GM12874 (cell line): ENCODE results near the gene SLC25A21.

Source experiments
- TF ChIP-seq, protein P1 (sequence below): IDR thresholded peaks from 2 replicates; pipeline ENCODE4 v1.5.1; 2011; ENCODE audit warnings: low read depth, mild to moderate bottlenecking, control low read depth, low read length, moderate library complexity; ENCODE audit not compliant: insufficient read depth

Gene SLC25A21

DNA sequence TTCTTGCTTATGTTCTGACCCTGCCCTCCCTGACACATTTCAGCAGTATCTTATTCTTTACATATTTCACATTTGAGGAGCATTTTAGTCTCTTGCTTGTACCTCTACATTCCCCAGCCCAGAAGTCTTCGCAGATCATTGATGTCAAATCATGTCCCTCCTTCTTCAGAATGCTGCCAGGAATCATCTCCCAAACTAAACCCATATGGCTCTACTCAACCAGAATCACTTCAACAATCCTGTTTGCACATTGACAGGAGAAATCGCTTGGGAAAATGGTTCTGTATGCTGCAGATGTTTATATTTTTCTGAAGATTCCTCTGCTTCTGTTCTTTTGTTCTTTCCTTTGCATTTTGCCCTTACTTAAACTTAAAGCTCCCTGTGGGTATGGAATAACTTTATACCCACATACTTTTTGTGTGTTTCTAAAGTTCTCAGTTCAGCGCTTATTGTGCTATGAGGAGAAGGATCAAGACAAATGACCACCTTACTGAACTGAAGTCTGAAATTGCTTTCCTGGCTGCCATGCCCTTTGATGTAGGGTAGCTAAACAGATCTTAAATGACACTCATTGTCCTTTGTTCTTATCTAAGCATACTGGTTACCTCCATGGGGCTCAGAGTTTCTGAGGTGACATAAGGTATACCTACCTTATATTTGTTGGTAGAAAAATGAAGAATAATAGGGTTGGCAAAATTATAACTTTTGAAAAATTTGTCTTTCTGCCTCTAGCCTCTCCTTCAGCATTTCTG, 134.6 kb downstream of the SLC25A21 start:
- TF ChIP-seq, protein P1, sequence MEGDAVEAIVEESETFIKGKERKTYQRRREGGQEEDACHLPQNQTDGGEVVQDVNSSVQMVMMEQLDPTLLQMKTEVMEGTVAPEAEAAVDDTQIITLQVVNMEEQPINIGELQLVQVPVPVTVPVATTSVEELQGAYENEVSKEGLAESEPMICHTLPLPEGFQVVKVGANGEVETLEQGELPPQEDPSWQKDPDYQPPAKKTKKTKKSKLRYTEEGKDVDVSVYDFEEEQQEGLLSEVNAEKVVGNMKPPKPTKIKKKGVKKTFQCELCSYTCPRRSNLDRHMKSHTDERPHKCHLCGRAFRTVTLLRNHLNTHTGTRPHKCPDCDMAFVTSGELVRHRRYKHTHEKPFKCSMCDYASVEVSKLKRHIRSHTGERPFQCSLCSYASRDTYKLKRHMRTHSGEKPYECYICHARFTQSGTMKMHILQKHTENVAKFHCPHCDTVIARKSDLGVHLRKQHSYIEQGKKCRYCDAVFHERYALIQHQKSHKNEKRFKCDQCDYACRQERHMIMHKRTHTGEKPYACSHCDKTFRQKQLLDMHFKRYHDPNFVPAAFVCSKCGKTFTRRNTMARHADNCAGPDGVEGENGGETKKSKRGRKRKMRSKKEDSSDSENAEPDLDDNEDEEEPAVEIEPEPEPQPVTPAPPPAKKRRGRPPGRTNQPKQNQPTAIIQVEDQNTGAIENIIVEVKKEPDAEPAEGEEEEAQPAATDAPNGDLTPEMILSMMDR = no peak

DNA sequence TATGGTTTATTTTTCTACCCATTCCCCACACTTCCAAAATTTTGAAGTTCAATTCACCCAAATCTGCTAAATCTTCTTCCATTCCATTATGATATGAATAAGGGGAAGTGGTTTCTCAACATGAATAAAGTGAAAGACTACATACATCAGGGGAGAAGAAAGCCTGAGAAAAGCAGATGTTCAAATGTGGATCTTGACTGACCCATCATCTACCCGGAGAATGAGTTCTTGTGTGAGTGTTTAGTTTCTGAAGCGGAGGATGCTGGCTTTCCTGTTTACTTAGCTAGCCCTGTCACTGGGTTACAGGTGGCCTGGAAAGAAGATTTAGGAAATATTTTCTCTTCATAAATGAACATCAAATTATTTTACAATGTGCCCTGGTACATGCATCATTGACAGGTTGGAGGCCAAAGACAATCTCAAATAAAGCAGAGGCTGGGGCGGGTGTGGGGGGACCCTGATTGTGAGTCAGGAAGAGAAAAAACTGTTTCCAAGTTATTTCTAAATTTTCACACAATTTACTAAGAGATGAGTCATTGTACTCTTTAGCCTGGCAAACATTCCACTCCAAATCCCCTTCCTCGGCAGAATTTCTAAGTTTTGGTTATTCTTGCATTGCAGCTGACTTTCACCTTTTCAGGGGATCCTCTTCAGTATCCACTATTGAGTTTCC, 135.6 kb downstream of the SLC25A21 start:
- TF ChIP-seq, protein P1 = no peak

DNA sequence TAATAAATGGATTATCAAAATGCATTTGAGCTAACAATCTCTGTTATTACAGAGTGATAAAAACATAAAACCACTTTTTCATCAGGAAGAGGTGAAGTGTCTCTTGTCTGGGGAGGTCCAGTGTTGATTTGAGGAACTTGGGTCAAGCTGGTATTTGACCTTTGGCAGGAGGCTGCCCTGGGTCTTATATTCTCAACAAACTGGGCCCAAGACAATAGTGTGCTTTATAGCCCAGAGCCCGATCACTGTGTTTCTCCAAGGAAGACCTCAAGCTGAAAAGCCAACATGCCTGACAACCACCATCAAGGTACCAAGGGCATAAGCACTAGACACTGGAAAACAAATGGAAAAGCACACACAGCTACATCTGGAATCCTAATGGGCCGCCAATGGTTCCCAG, 137.0 kb downstream of the SLC25A21 start:
- TF ChIP-seq, protein P1 = no peak

DNA sequence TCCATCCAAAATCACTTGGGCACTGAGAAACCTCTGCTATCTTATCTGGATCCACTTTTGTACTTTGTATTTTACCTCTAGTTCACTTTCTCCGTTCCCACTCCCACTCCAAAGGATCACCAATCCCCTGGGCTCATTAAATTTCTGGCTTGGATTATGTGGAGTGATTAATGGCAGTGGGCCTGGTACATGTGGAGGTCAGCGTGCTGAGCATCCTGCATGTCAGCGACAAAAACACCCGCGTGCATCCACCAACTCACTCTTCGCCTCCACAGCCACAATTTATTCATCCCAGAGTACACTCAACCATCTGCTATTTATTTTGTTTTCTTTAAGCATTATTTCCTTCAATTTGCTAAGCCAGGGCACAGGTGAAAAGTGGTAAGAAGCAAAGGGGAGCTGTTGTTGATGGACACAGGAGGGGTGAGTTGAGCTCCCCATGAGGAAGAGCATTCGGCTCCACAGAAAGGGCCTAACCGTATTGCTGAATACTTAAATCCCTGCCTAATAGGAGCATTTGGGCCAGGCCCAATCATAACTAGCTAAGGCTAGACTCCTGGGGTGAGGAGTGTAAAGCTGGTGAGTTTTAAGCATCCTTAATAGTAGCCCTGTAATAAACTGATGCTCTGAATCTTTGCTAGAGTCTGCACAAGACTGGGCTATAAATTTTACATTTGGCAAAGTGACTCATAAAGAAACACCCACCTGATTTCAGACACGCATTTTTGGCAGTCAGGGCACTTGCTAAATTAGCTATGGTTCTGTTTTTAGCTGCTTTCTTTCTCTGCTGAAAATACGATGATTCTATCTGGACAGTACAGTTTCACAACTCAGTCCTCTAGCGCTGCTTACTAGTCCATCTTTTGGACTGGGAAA, 137.8 kb downstream of the SLC25A21 start:
- TF ChIP-seq, protein P1 = no peak

DNA sequence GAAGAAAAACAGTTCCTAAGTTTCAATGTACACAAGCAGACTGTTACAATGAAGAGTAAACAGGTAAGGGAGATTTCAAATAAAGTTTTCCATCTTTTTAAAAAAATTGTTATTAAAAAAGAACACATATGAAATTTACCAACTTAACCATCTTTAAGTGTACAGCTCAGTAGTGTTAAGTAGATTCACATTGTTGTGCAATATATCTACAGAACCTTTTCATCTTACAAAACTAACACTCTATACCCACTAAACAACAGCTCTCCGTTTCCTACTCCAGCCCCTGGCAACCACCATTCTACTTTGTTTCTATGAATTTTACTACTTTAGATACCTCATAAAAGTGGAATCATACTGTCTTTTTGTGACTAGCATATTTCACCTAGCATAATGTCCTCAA, 139.5 kb downstream of the SLC25A21 start:
- TF ChIP-seq, protein P1 = no peak

DNA sequence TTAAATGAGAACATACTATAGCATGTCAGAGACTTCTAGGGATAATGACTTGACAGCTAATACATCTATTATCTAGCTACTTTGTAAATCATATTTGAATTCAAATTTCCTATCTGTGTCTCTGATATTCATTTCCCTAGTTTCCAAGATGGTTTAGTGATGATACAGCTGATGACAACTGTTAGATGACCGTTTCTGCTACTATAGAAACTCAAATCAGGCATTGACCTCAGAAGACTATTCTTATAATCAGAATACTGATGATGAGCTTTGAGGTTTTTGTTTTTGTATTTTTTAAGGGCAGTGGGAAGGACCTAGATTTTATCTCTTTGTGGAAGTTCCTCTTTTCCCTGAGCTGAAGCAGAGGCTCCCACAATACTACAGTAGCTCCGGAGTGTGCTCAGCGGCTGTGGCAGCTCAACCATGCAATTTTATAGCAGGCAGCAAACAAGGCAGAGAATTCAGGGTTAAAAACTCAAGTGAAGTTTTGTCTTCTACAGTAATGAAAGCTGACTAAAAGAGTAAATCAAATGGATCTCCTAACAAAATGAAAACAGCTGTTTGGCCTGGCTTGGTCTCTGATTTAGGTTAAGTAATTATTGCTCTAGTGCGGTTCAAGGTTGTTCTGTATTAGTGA, 145.1 kb downstream of the SLC25A21 start:
- TF ChIP-seq, protein P1 = no peak
